GM19023 (cell line): ENCODE measurements around the gene GADD45B.
"Not testable (repeated sequence)": the region's sequence is repeated elsewhere in the genome, so short reads cannot be mapped to it uniquely, and the experiment has no call there.

Experiments used
- ATAC-seq: cut with Tn5 transposase; IDR thresholded peaks from one replicate; pipeline ENCODE4 v1.9.1; 2021; ENCODE audit warnings: mild to moderate bottlenecking, moderate library complexity; ENCODE audit not compliant: unreplicated experiment

Gene GADD45B

DNA sequence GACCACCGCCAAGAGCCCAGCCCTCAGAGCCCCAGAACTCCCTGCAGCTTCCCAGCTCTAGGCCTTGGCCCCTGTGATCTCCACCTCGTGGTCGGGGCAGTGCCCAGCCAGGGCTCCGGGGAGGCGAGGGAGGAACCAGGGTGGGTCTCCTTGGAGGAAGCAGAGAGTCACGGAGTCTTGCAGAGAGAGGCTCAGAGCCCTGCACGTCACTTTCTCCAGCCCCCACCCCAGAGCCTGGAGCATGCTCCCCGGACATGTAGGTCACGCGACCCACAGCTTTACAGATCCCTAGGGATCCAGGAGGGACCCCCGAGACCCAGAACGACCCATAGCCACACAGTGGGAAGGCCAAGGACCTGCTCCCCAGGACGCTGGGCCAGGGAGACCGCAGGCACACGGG is 11.9 kb downstream of the GADD45B start:
- no peak for ATAC-seq

DNA sequence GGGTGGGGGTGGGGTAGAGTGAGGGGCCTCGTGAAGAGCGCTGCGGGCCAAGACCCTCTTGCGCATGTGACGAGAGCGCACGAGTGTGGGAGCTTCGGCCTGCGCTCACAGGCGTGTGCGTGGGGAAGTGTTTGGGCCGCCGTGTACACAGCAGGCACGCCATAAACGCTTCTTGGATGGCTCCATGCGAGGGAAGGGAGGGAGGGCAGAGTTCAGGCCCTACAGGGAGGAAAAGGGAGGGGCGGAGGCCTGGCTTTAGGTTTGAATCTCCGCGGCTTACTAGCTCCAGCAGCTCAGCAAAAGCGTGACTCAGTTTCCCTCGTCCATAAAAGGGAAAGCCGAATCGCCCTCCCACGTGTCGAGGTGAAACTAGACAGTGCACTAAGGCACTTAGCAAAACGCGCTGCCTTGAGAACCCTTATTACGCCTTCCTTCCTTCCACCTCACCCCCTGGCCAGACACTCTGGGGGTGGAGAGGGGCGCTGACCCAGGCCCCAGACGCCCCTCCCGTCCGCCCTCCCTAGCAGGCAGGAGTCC is 12.5 kb downstream of the GADD45B start:
- ATAC-seq = no peak

DNA sequence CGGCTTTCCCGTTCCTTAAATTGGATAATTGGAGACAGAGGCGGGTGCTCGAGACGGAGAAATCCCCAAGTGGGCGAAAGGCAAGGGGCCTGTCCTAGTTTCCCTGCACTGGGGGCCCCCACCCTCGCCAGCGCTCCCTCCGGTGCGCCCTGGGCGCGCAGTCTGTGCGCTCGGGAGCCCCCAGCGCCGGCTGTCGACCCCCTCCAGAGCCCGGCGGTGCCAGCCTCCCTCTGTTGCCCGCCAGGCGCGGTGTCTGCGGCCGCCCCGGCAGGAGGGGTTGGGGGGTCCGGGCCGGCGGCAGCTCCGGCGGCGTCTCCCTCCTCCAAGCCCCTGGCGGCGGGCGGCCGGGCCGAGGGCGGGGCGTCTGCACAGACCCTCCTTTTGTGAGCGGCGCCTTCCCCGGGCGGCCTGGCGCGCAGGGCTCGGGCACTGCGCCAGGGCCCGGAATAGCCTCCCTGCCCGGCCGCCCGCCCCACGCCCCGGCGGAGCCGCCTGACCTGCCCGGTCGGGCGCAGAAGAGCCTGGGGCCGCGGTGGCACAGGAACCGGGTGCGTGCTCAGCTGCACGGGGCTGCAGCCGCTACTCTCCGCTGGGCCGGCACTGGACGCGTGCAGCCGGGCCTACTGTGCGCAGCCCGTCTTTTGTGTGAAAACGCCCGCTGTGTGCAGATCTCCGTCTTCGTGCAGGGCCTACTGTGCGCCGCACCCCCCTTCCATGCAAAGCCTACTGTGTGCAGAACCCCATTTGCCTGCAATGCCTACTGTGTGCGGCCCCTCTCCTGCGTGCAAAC is 13.2 kb downstream of the GADD45B start:
- no peak for ATAC-seq

DNA sequence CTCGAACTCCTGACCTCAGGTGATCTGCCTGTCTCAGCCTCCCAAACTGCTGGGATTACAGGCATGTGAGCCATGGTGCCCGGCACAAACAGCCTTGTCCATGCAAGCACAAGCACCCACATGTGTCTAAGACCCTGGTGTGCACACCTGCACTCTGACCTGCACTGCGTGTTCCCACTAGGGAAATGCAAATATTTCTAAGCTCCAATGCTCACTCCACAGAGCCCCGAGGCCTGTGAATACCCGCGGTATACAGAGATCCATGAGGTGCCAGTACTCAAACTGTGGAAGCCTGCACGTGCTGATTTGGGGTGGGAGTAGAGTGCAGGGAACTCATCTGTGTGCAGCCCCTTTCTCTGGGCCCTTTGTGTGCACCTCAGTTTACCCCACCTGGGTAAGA is 14.7 kb downstream of the GADD45B start:
- ATAC-seq = no peak

DNA sequence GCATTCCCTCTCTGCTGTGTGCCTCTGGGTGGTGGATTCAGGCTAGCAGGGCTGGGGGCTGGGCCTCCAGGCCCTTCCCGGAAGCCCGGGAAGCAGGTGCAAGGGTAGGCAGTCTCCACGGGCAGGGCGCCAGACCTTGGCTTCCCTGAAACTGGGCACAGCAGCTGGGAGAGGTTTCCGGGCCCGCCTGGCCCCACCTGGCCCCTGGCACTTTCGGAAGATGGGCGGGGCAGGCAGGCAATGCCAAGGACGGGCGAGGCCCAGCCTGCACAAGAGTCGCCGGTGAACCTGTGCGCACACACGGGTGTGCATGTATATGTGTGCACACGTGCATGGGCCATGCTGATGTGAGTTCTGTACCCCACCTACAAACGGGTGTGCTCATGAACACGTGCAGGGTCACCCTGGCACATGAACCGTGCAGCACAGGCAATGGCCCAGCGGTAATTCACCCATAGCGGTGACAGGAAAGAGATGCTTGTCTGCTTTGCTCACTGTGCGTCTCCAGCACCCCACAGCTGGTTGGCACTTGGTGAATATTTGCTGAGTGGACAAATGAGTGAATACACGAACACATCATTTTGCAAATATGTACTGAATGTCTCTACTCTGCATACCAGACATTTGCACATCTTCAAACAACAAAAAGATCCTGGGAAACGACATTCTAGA is 15.3 kb downstream of the GADD45B start:
- no peak for ATAC-seq

DNA sequence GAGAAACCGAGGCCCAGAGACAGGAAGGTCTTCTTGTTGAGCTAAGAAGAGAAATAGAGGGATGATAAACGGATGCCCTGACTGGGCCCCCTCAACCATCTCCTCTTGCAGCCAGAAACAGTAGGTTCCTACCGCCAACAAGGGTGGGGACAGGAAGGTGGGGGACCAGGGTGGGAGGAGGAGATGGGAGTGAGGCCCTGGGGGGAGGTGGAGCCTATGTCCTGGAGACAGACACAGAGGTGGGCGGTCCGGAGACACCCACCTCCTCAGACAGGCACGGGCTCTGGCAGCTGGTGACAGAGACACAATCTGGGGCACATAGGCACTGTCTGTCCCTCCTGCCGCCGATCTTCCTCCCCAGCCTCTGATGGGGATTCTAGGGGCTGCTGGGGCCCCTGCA is 16.9 kb downstream of the GADD45B start:
- no peak for ATAC-seq

DNA sequence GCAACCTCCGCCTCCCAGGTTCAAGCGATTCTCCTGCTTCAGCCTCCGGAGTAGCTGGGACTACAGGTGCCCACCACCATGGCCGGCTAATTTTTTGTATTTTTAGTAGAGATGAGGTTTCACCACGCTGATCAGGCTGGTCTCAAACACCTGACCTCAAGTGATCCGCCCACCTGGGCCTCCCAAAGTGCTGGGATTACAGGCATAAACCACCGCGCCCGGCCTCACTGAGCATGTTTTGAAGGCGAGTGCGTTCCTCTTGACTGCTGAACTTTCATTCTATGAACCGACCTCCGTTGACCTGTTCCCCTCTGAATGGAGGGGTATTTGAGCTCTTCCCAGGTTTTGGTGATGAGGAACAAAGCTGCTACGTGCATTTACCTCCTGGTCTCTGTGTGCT is 17.5 kb downstream of the GADD45B start:
- not testable (repeated sequence) for ATAC-seq

DNA sequence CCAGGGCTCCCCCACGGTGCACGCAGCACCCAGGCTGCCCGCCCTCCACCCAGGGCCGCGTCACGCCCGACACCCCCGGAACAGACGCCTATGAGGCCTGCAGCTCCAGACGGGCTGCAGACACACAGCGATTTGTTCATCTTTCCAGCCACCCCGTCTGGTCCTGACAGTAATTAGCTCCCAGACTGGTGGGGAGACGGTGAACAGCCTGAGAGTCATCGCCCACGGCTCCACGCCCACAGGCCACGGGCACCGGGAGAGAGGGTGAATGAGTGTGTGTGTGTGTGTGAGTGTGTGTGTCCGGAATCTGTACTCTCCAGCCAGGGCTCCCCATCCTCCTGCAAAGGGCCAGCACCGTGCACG is 18.1 kb downstream of the GADD45B start:
- ATAC-seq = no peak

DNA sequence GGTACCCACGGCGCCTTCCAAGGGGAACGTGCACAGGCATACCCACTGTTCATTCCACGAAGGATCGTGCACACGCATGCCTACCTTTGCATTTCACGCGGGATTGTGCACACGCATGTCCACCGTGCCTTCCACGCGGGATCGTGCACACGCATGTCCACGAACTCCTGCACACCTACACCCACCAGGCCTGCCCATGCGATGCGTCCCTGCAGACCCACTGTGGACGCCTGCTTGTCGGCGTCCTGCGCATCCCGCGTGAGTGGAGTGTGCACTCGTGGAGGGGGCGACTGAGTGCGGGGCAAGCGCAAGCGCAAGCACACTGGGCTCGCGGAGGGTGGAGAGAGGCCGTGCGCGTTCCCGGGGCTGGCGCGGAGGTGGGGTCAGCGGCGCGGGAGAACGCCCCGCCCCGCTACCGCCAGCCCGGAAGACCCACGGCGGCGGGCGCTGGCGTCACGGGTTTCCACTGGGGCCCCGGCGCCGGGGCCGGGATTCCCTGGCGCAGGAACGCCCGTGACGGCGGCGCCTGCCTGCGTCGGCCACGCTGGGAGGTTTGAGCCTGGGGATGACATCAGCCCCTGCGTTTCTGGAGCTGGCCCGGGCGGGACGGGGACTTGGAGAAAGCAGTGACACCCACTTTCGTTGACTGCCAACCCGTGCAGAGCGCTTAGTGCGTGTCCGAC is 18.7 kb downstream of the GADD45B start:
- ATAC-seq = no peak

DNA sequence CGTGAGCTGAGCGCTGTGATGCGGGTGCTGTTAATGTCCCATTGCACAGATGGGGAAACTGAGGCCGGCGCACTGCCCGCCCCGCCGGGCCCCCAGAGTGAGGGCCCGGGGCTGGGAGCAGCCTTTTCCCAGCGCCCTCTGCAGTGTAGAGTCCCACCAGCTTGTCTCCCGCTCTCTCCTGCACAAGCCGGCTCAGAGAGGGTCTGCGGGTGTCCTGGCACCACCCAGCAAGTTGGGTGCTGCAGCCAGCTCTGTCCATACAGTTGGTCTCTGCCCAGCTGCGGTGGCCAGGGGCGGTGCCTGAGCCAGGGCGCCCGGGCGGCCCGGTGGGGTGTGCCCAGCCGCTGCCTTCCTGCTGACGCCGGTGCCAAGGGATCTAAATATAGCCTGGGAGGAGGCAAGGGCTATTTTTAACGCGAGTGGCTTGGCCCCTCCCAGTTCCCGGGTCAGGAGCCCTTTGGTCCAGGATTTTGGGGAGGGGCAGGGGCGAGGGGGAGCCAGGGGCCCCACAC is 19.3 kb downstream of the GADD45B start:
- ATAC-seq = no peak

DNA sequence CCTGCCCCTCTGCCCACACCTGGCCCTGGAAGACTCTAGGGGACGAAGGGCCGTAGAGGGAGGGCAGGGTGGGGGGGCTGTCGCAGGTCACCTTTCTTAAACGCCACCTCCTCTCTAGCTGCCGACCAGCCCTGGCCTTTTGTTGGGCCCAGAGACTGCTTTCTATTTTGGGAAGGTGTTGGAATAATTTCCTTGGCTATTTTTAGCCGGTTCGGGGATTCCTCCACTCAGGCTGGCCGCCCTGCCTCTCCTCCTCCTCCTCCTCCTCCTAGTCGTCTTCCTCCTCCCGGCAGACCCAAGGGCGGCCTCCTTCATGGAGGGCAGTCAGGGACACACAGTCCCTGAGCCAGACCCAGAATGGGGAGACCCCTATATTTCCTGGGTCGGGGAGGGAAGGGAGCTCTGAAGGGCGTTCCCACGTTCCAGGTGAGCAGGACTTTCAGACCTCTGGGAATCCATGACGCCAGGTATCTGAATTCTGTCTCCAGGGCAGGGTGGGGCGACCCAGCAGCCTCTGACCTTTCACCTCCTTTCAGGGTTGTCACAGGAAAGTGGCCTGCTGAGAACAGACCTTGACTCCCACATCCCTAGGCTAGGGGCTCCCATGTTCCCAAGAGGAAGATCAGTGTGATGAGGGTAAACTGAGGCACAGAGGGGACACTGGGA is 19.9 kb downstream of the GADD45B start:
- no peak for ATAC-seq

DNA sequence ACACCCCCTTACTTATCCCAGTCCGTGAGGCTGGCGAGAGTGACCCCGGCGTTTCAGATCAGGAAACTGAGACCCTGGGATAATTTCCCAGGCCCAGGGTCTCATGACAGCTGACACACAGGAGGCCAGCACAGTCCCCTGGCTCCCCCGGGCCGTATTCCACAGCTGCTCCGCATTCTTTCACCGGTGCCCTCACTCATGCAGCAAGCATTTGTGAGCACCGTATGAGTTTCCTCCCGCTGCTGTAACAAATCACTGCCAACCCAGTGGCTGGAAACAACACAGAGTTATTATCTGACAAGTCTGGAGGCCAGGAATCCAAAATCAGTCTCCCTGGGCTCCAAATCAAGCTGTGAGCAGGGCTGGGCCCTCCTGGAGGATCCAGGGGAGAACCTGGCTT is 21.3 kb downstream of the GADD45B start:
- no peak for ATAC-seq

DNA sequence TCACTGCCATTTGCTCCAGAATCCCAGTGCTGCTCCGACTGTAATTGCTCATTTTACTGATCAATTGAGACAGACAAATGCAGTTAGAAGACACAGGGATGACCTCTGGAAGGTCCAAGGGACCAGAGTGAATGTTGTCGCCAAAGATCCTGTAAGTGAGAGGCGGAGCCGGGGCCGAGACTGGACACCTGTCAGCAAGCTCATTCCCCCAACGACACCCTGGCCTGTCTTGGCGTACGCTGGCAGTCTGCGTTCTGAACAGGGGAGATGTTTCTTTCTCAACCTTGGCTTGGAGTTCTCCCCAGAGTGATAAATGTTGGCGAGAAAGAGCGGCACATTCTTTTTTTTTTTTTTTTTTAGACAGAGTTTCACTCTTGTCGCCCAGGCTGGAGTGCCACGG is 24.2 kb downstream of the GADD45B start:
- ATAC-seq = no peak

DNA sequence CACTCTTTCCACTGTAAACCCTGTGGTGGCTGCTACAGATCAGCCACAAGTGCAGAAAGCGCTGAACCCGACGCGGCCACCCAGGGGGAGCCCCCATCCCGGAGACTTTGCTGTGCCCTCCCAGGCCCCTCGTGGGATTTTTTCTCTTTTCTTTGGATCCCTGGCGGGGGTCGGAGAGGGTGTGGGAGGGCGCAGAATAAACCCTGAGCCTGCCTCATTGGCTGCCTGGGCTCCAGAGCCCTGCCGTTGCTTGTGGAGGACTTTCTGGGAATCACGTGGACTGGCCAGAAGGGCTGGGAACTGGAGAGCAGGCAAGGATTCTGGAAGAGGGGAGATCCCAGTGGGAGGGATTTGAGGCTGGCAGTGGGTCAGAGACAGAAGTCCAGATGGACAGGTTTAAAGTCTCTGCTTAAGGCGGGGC is 24.9 kb downstream of the GADD45B start:
- ATAC-seq = no peak

DNA sequence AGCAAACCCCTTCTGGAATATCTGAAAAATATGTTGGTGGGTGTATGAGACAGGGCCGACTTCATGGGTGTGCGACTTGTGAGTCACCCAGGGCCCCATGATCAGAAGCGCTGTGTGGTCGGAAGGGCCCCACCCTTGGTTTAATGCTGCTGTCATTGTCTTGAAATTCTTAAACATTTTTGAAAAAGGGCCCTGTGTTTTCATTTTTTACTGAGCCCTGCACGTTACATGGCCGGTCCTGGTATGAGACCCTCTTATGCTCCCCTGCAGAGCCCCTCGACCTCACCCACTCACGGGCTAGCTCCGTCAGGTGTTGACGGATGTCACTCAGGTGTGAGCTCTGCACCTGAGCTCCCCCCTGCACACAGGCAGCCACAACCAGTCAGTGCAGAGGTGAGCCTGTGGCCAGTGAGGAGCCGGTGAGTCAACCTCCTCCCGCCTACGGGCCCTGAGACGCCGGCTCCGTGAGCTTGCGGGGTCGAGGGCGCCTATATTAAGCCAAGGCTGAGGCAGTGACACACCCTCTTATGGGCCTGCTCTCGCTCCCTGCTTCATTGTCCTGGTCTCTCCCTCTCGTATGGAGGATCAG is 27.7 kb downstream of the GADD45B start:
- no peak for ATAC-seq

DNA sequence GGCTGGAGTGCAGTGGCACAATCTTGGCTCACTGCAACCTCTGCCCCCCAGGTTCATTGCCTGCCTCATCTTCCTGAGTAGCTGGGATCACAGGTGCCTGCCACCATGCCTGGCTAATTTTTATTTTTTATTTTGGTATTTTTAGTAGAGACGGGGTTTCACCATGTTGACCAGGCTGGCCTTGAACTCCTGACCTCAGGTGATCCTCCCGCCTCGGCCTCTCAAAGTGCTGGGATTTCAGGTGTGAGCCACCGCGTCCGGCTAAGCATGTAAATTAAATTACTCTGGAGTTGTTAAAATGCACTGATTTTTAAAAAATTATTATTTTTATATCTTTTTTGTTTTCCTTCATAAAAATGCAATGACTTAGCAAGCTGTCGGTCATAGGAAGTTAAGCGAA is 30.7 kb downstream of the GADD45B start:
- ATAC-seq = not testable (repeated sequence)

DNA sequence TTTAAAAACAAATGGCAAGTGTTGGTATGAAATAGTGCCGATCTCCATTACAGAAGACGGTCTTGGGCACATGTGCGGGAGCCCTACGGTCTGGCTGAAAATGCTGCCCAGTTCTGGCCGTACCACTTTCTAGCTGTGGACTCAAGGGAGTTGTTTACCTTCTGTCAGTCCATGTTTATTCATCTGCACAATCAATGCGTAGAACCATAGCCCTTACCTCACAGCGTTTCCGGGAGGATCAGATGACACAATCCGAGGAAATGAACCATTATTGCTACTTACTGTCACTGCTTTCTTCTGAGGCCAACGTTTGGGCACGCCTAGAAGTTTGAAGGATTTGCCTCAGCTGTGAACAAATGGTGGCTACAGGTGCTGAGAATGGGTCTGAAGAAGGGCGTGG is 31.2 kb downstream of the GADD45B start:
- no peak for ATAC-seq

DNA sequence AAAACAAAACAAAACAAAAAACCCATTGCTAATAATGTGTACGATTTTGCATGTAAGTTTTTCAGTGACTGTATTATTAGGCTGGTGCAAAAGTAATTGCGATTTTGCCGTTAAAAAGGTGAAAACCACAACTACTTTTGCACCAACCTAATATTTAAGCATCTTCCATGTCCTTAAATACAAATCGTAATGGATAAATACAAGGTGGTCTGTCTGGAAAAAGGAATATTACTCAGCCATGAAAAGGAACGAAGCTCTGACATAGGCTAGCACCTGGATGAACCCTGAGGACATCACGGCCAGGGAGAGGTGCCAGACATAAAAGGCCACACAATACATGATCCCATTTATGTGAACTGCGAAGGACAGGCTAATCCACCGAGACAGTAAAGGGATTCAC is 33.2 kb downstream of the GADD45B start:
- no peak for ATAC-seq

DNA sequence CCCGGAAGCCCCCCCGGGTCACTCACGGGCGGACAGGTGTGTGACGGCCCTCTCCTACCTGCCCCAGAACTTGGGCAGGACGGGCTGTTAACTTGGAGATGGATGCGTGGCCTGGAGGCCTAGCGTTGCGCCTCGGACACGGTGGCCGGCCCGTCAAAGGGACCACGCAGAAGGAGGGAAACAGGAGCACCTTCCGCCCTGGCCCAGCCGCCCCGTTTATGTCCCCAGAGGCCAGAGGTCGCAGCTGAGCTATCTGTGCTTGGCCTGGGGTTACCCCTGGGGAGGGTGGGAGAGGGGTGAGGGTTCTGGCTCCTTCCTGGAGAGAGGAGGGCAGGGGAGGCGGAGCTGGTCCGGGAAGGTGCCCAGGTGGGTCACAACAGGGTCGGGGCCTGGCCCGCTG is 35.6 kb downstream of the GADD45B start:
- no peak for ATAC-seq

DNA sequence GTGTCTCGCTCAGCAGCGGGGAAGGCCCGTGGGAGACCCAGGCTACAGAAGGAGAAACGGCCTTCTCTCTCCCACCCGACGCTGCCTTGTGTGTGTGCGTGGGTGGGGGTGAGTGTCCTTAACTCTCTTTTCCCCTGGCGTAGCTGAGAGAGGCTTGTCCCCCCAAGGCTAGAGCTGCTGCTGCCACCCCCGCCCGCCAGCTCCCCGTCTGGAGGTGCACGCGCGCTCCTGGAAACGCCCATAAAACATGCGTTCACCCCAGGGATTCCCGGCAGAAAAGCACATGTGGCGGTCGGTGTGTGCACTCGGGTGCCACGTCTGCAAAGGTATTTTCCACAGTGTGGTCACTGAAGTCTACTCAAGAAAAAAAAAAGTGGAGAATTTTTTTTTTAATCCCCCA is 36.1 kb downstream of the GADD45B start:
- ATAC-seq = no peak
